ENCODE data around the gene SCUBE3. TPM values are rescaled to one million over a fixed set of nuclear protein-coding genes. Genes with fewer than 3 reads are reported as not detected.

SCUBE3 gene
- total RNA-seq, 2 donors from 2014 or later, result 0.33 TPM; not detected in 1

DNA sequence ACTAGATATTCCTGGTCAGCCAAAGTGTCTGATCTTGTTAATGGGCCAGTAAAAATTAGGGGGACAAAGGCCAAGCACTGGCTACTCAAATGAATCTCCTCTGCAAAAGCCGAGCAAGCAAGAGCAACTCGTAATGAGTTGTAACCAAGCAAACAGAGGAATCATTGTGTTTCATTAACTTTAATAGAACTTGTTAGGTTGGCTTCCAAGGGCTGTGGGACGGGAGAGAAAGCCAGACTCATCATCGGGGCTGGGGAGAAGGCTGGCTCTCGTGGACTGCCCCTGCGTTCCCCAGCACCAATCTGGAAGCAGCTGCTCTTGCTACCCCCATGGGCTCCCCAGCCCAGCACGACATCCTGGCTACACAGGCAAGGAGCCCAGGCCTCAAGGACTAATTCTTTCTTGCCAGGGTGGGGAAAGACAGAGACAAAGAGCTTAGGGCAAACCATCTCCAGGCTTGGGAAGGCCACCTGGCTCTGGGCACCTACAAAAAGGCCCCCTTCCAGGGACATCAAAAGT, 10.5 kb upstream of the SCUBE3 start:
- Histone ChIP-seq H3K27me3 (no peaks in the 10 kb centered on the region), H3K4me3 (no peak overlapping the region), H3K27ac (no peak overlapping the region), H3K4me1 (no peaks in the 10 kb centered on the region), H3K36me3 (replicated peaks in 1 of 2; ENCODE audit: insufficient read depth in 1 of 2, low read depth in 2 of 2) (no peaks in the 10 kb centered on the region), H3K9me3 (no peaks in the 10 kb centered on the region)
- 53 to 63% methylated on average over 7 of the region's 7 CpGs for WGBS, 2 donors
- no peak for TF ChIP-seq CTCF (IDR thresholded peaks at IDR 0.05)
- TF ChIP-seq POLR2A (IDR thresholded peaks at IDR 0.05), result no peak
- ATAC-seq, result no peak
- DNase-seq, result no peak
- intact Hi-C loops (cut with DNase I), result no loop called here

- Histone ChIP-seq H3K9me3 (no peaks in the 10 kb centered on the region), H3K4me1 (no peaks in the 10 kb centered on the region), H3K4me3 (no peak overlapping the region), H3K27ac (no peak overlapping the region), H3K27me3 (no peaks in the 10 kb centered on the region), H3K36me3 (replicated peaks in 1 of 2; ENCODE audit: insufficient read depth in 1 of 2, low read depth in 2 of 2) (no peaks in the 10 kb centered on the region)
- intact Hi-C loops (cut with DNase I), result no loop called here
- 17 to 41% methylated on average over 2 of the region's 2 CpGs for WGBS, 2 donors
- no peak for TF ChIP-seq POLR2A (IDR thresholded peaks at IDR 0.05)
- ATAC-seq (no peak), DNase-seq (no peak)
These were observed 10.1 kb upstream of the SCUBE3 start for GRCh38 chr6:35203680-35204079.

GRCh38 chr6:35206346-35206745, 7.4 kb upstream of the SCUBE3 start:
- DNase-seq (no peak), ATAC-seq (no peak)
- Histone ChIP-seq H3K4me1 (no peaks in the 10 kb centered on the region), H3K27ac (no peak overlapping the region), H3K27me3 (no peaks in the 10 kb centered on the region), H3K36me3 (replicated peaks in 1 of 2; ENCODE audit: insufficient read depth in 1 of 2, low read depth in 2 of 2) (no peaks in the 10 kb centered on the region), H3K9me3 (no peaks in the 10 kb centered on the region), H3K4me3 (no peak overlapping the region)
- WGBS, 2 donors, result 61 to 68% methylated on average over 1 of the region's 1 CpG
- intact Hi-C loops (cut with DNase I), result no loop called here
- TF ChIP-seq POLR2A (IDR thresholded peaks at IDR 0.05) (no peak), CTCF (IDR thresholded peaks at IDR 0.05) (no peak)

DNA sequence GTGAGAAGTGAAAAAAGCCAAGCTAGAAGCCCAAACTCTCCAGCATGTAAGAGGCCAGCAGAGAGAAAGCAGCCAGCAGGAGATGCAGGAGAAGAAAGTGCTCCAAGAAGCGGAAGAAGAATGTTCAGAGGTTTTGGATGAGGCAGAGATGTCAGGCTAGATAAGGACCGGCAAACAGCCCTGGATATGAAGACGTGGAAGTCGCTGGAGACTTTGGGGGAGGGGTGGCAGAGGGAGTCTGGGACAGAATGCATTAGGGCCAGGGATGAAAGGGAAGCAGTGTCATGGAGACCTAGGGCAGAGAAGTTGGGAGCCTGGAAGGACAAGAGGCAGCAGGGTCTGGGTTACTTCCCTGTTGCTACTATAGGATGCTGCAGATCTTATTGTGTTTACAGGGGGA, 5.3 kb upstream of the SCUBE3 start:
- Histone ChIP-seq H3K27ac (no peak overlapping the region), H3K4me3 (no peak overlapping the region), H3K4me1 (peaks cover 2% of the 10 kb centered on the region), H3K27me3 (peaks cover 0 to 5% of the 10 kb centered on the region in 2 donors), H3K36me3 (replicated peaks in 1 of 2; ENCODE audit: insufficient read depth in 1 of 2, low read depth in 2 of 2) (no peaks in the 10 kb centered on the region), H3K9me3 (no peaks in the 10 kb centered on the region)
- DNase-seq (no peak), ATAC-seq (no peak)
- intact Hi-C loops (cut with DNase I), result no loop called here
- WGBS, 2 donors, result 22 to 29% methylated on average over 4 of the region's 4 CpGs
- no peak for TF ChIP-seq CTCF (IDR thresholded peaks at IDR 0.05)
- TF ChIP-seq POLR2A (IDR thresholded peaks at IDR 0.05), result no peak

DNA sequence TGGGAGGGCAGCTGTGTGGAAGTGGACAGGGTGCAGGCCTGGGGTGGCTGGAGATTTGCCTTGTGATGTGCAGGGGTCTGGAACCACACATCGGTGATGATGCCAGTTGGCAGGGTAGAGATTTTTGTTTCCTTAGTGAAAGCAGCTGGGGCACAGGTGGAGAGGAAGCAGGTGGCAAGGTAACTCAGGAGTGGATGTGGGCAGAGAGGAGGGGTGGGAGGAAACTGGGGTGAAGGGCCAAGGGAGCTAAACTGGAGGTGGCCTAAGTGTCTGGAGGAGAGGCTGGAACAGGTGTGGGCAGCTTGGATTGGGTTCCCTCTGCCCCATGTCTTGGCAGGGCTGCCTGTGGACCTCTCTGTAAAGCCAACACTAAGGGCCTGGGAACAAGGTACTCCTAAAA, 4.7 kb upstream of the SCUBE3 start:
- DNase-seq (no peak), ATAC-seq (no peak)
- Histone ChIP-seq H3K27ac (no peak overlapping the region), H3K4me1 (peaks cover 9% of the 10 kb centered on the region), H3K9me3 (no peaks in the 10 kb centered on the region), H3K36me3 (replicated peaks in 1 of 2; ENCODE audit: insufficient read depth in 1 of 2, low read depth in 2 of 2) (no peaks in the 10 kb centered on the region), H3K4me3 (no peak overlapping the region), H3K27me3 (peaks cover 0 to 12% of the 10 kb centered on the region in 2 donors)
- intact Hi-C loops (cut with DNase I), result no loop called here
- TF ChIP-seq POLR2A (IDR thresholded peaks at IDR 0.05) (no peak), CTCF (IDR thresholded peaks at IDR 0.05) (no peak)
- WGBS, 2 donors, result 31 to 50% methylated on average over 1 of the region's 1 CpG

Data from body of pancreas (tissue), 4 donors.